Stimulated activated CD8-positive, alpha-beta memory T cell treated with anti-CD3 and anti-CD28 coated beads, Interleukin-7, amount 100 ng/mL, for 1 hour (primary cell): ENCODE measurements around the gene SH3RF3.
"Not testable (repeated sequence)": the region's sequence is repeated elsewhere in the genome, so short reads cannot be mapped to it uniquely, and the experiment has no call there.

Experiments
- DNase-seq, 2 donors: peaks; one replicate each; pipeline ENCODE4 v3.0.0-alpha.2; 2020; ENCODE audit warnings: low read depth in 2 of 2

The SH3RF3 gene

DNA sequence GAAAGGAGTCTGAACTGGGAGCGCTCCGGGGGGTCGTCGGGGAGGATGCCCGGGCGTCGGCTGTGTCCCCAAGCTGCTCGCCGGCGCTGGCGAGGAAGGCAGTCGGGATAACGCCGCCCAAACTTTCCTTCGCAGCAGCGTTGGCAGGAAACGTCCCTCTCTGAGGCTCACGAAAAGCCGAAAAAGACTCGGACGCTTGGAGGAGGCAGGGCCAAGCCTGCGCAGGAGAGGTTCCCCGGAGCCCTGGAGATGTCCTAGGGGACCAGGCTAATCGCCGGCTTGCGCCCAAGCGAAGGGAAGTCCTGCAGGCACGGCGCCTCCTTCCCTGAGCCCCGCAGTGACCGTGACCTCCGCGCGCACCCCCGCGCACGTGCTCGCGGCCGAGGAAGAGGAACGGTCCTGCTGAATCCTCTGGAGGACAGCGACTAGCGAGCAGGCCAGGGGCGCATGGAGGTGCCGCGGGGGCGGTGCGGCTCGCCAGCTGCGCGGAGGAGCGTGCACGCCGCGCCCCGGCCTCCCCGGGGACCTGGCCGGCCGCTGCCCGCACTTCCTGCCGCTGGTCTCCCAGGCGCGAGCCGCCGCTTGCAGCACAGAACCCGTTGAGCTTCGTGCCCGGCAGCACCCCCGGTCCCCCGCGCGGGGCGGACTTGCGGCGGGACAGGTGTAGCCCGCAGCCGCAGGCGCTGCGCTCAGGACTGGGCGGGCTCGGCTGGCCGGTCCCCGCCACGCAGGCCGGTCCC lies at the start of gene SH3RF3:
Gene SH3RF3 (plus strand): TSS at position 590 of the 740 bp plus-strand sequence.
- DNase-seq, result no peak

DNA sequence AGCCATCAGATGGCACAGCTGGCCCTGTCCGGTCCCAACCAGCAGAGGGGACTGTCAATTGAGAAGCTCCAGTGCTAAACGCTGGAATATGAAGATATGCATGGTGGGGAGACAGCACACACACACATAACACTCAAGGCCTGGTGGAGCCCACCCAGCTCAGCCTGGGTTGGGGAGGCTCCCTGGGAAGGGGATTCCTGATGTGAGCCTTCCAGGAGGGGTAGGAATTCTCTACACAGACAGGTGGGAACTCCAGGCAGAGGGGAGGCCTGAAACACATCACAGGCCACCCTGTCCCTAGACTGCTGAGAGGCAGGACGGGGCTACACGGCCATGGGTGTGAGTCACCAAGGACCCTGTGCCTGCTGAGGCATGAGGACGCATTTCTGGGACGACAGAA lies 49.4 kb upstream of the SH3RF3 start:
- DNase-seq, result no peak

- DNase-seq, result no peak
Observed at GRCh38 chr2:109080109-109080508, 48.9 kb upstream of the SH3RF3 start.

GRCh38 chr2:109080757-109081156 lies 48.2 kb upstream of the SH3RF3 start:
- no peak for DNase-seq

DNA sequence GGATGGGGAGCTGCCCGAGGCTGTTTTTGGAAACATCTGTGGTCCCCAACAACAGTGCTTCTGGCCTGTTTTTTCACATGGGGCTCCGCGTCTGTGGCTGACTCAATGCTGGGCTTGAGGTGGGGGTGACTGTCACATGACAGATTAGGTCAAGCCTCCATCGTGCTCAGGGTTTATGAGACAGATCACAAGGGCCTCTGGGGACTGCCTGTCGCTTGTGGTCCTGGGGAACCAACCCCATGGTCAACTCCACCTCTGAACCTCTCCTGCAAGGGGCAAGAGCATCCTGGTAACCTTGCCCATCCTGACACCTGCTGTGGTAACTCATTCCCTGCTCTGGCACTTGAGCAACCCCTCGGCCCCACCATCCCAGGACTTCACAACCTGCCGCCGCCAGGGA lies 47.6 kb upstream of the SH3RF3 start:
- DNase-seq, result no peak

GRCh38 chr2:109083771-109084170 lies 45.2 kb upstream of the SH3RF3 start:
- no peak for DNase-seq

- DNase-seq, result no peak
Observed at GRCh38 chr2:109084341-109084740, 44.7 kb upstream of the SH3RF3 start.

GRCh38 chr2:109085912-109086742 lies 42.9 kb upstream of the SH3RF3 start:
- no peak for DNase-seq

- DNase-seq, result no peak
Observed at GRCh38 chr2:109086743-109087020, 42.3 kb upstream of the SH3RF3 start.

DNA sequence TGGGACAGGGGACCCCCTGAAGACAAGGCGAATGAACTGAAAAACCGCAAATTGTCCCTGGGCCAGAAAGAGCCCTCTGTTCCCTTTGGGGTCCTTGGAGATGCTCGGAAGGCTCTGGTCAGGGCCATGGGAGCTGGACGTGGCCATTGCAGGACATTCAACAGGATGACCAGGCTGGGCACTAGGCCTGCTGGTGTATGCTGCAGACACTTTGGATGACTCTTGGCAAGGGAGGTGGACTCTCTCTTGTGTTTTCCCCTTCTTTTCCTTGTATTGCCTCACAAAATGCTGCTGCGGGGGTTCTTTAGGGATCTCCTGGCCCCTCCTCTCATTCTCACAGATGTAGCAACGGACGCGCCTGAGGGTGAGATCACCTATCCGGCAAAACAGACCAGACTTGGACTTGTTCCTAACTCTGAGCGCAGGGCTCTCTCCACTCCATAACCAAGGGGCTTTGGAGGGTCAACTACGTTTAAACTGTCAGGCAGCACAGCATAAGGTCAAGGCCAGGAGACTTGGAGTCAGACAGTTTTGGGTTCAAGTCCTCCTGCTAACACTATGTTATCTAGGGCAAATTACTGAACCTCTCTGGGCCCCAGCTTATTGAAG lies 41.8 kb upstream of the SH3RF3 start:
- no peak for DNase-seq

GRCh38 chr2:109089602-109090300 lies 39.3 kb upstream of the SH3RF3 start:
- DNase-seq, result no peak

GRCh38 chr2:109091526-109091925 lies 37.5 kb upstream of the SH3RF3 start:
- no peak for DNase-seq

GRCh38 chr2:109094144-109094543 lies 34.9 kb upstream of the SH3RF3 start:
- no peak for DNase-seq

- DNase-seq, result no peak
Observed at GRCh38 chr2:109098251-109098920, 30.6 kb upstream of the SH3RF3 start.

DNA sequence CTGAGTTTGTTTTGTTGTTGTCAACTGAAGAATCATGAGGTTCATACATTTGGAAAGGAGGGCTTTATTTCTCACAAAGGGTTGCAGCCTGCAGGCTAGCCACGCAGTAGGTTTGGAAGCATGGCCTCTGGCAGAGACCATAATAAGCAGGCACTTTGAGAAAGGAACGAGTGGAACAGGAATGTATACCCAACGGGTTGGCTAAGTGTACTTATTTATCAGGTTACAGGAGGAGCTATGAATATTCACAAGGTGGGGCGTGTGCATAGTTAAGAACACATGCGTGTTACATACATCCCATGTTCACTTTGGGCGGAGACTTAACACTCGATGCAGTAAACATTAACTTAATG lies 30.1 kb upstream of the SH3RF3 start:
- no peak for DNase-seq

DNA sequence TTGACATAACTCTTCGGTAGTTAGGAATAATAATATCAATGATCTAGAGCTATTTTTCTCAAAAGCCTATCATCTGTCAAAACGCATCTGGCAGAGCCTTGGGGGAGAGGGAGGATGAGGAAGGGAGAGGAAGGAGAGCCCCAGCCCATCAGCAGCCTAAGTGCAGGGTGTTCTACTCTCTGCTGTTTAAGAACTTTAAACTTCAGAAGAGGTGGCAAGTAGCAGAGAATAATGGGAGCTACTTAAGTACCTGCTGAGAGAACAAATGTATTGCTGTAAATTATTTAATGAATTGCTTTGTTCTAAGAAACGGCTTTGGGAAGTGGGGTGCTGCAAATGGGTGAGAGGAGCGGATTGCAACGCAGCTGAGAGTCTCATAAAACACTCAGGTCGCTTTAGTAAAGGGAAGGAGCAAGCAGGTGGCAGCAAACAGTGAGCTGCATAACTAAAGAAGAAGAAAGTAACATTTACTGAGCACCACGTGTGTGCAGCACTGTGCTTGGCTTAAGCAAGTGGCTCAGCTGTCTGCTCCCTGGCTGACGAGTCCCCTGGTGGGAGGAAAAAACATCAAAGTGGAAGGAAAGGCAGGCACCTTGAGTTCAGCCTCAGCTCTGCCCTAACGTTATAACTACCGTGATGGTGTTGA lies 26.3 kb upstream of the SH3RF3 start:
- no peak for DNase-seq

GRCh38 chr2:109105113-109105512 lies 23.9 kb upstream of the SH3RF3 start:
- DNase-seq, result no peak

DNA sequence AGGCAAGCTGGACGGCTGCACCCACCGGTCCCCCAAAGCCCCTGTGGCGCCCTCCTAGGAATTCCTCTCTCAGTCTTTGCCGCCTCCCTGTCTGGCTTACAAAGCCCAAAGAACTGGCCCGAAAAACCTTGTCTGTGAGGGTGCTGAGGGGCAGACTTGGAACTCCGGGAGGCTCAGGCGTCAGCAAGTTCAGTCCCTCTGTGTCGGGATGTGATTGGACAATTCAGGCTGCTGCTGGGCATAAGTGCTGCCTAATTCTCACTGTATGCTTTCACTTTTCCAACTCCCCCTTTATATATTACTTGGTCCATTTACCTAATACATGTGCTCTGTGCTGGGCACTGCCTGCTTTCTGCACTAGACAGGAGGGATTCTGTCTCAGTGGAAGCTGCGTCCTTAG lies 20.3 kb upstream of the SH3RF3 start:
- DNase-seq, result no peak

- DNase-seq, result no peak
Observed at GRCh38 chr2:109109342-109109741, 19.7 kb upstream of the SH3RF3 start.

- DNase-seq, result no peak
Observed at GRCh38 chr2:109110170-109110569, 18.8 kb upstream of the SH3RF3 start.

GRCh38 chr2:109117181-109117580 lies 11.8 kb upstream of the SH3RF3 start:
- DNase-seq, result not testable (repeated sequence)
